Measurements from ENCODE around the gene PCYT1B.
"Not testable (repeated sequence)": the region's sequence is repeated elsewhere in the genome, so short reads cannot be mapped to it uniquely, and the experiment has no call there.

The PCYT1B gene

DNA sequence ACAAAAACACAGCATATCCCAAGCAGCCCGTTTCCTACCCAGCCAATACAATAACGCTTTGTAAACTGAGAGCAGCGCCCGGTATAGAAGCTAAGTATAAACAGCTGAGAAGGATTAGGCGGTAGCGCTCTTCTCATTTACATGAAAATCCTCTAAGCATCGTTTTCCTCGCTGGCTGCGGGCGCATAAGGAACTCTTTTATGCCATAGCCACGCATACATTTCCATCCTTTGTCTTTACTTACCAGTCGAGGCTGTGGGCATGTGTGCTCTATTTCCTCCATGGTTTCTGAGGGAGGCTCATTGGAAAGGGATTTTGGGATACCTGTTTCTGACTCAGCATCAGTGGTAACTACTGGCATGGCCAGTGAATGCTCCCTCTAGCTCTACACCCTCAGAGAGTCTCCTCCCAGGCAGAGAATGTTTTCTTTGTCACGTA lies 383 bp downstream of the PCYT1B start:
- in situ Hi-C loops (cut with MboI; ENCODE audit: low sequenced_read_pairs), result no loop called here

DNA sequence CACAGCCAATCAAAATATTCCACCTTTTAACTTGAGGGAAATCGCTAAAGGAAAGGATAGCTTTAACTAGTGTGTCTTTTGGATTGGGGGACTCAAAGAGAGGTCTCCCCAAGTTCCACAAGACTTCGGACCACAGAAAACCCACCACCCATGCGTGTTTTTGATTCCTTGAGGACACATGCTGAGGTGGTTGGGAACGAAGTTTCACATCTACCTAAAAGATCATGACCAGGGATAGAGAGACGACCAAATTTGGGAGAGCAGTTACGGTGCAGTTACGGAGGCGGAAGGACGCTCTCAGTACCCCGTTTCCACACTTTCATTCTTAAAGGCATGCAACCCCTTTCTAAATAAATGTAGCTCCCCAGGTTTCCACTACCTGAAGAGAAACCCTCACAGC lies 1.1 kb downstream of the PCYT1B start:
- in situ Hi-C loops (cut with MboI; ENCODE audit: low sequenced_read_pairs), result no loop called here

DNA sequence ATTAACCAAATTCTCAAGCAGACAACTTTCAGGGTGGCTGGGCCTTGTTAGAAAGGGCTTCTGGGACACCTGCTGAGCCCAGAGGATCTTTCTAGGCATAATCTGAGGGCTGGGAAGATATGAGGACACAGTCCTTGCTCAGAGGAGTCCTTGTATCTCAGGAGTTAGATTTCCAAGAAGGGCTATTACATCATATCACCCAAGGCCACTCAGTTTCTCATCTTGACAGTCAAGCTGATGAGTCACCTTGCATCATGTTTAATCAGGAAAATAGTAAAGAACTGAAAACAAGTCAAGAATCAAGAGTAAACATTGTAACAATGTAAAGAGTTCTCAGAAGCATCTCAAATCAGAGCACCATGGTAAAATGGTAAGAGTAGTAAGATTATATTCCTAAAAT lies 4.0 kb downstream of the PCYT1B start:
- in situ Hi-C loops (cut with MboI; ENCODE audit: low sequenced_read_pairs), result no loop called here

DNA sequence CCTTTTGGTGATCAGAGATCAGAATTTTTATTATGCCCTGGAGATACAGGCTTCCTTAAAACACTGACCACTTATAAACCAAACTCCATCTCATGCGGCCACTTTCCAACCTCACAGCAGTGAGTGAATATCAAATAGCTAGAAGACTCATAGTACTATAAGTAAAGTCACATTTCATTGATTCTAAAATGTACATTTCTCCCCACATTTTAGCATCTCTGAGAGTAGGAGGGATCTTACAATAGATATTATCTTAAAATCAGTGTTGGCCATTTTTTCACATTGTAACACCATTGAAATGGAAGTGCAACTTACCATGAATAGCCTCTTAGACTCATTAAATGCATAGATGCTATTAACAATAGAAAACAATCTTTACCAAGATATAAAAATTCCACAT lies 17.4 kb downstream of the PCYT1B start:
- in situ Hi-C loops (cut with MboI; ENCODE audit: low sequenced_read_pairs), result no loop called here

DNA sequence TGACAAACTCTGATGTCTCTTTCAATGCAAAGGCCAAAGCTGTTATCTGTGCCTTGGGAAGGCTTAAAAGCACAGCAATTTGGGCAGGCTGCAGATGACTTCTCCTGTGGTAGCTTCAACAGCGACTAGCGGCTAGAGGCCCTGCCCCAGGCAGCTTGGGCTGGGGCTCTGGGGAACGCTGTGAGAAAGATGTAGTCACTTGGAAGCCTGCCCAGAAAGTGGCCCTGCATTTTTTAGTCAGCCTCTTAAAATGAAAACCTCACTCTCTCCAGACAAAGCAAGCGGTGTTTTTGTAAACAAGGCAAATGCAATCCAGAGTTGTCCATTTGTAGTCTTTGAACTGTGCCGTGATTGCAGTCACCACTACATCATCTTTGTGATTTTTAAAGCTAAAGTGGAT lies 27.5 kb downstream of the PCYT1B start:
- in situ Hi-C loops (cut with MboI; ENCODE audit: low sequenced_read_pairs), result no loop called here

DNA sequence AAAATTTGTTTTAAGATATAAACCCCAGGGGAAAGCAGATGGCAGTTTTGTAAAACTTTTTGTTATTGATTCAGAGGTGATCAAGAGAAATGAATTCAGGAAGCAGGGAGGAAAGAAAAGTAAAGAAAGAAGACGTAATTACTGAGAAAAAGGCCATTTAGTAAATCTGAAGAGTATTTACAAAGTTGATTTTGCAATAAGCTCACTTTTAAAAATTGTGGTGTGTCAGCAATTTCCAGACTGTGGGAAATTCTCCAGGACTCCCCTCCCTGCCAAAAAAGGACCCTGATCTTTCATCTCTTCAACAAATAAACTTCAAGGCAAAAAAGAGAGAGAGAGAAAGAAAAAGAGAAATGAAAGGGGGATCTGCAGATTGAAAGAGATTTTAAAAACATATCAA lies 36.6 kb downstream of the PCYT1B start:
- in situ Hi-C loops (cut with MboI; ENCODE audit: low sequenced_read_pairs), result no loop called here

DNA sequence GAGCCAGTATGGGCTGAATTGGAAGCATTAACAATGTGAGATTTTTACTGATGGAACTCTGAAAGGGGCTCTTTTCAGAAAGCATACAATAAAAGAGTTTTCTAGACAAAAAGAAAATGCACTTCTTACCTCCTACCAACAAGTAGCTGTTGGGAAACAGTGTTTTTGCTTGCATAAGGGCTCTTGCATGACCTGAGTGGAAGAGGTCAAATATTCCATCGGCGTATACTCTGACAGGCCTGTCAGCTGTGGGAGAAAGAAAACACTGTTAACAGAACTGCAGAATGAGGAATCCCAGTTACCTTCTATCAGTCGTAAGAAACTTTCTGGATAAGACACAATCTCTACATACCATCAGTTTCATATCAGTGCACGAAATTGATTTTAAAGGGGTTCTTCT lies 39.5 kb downstream of the PCYT1B start:
- in situ Hi-C loops (cut with MboI; ENCODE audit: low sequenced_read_pairs), result no loop called here

DNA sequence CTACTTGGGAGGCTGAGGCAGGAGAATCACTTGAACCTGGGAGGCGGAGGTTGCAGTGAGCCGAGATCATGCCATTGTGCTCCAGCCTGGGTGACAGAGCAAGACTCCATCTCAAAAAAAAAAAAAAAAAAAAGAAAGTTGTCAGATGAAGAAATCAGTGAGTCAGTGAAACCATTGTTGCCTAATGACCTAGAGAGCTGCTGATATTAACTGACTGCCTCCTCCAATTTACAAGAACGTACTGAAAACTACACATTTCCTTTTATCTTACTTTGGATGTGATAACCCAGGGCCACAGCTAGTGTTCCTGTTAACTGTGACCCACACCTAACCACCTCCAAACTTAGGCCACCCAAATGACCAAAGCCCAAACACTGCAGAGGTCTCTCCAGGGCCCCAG lies 41.2 kb downstream of the PCYT1B start:
- in situ Hi-C loops (cut with MboI; ENCODE audit: low sequenced_read_pairs), result not testable (repeated sequence)

DNA sequence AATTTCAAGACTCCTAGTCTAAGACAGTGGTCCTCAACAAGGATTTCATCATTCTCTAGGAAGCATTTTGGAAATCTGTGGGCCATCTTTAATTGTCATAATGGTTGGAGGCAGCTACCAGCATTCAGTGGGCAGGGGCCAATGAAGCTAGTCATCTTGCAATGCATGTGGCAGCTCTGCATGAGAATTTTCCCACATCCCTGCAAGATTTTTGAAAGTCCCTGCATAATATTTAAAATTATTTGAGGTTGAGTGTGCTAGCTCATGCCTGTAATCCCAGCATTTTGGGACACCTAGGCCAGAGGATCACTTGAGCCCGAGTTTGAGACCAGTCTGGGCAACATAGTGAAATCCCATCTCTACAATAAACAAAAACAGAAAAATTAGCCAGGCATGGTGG lies 44.0 kb downstream of the PCYT1B start:
- in situ Hi-C loops (cut with MboI; ENCODE audit: low sequenced_read_pairs), result no loop called here

DNA sequence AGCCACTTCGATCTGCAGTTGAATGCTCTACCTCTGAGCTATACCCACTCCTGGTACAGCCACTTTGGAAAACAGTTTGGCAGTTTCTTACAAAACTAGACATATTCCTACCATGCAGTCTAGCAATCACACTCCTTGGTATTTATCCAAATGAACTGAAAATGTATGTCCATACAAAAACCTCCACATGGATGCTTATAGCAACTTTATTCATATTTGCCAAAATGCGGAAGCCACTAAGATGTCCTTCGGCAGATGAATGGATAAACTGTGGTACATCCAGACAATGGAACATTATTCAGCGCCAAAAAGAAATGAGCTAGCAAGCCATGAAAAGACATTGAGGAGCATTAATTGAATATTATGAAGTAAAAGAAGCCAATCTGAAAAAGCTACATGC lies 45.3 kb downstream of the PCYT1B start:
- in situ Hi-C loops (cut with MboI; ENCODE audit: low sequenced_read_pairs), result no loop called here

DNA sequence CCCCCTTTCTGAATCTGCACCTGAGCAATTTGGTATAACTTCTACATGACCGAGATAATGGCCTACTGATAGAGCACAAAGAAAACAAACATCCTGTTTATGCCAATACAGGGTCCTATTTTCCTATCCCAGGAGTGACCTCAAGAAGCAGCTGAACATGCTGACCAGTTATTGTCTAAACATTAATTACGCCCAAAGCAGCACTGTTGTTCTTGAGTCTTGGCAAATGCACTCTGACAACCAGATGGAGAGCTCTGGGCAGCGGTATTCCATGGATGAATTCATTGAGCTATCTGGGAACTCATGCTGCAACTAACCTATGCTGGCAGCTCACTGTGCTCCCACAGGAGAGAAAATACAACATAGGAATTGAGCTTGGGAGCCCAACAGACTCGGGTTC lies 52.6 kb downstream of the PCYT1B start:
- in situ Hi-C loops (cut with MboI; ENCODE audit: low sequenced_read_pairs), result no loop called here

DNA sequence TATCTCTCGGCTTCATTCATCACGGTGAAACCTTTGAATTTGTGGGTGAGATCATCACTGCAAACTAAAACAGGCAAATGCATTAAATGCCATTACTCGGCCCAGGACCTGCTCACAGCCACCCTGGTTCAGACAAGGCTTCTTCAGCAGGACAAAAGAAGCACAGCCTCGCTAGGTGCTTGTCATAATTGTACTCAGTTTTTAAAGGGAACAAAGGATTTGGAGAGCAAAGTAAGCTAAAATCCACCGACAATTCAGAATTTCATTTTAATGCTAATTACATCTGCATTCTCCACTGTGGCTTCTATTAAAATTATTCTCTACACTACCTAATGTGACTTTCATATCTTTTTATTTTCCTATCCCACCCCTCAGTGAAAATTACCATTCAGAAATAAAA lies 57.0 kb downstream of the PCYT1B start:
- in situ Hi-C loops (cut with MboI; ENCODE audit: low sequenced_read_pairs), result no loop called here

DNA sequence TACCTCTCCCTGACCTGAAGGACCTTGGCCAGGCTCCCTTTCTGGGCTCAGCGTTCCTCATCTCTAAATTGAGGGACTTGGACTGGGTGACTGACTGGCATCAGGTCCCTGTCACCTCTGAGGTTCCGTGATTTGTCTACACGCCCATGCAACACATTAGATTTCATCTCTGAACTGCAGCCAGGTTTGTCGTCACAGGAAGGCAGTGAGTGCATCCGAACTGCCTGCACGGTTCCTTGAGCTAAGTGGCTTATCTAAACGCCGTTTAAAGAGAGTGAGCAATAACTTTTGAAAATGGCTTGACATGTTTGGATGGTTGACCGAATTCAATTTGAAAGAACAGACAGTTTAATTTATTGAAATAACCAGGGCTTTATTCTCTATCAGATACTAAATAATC lies 70.1 kb downstream of the PCYT1B start:
- in situ Hi-C loops (cut with MboI; ENCODE audit: low sequenced_read_pairs), result no loop called here

DNA sequence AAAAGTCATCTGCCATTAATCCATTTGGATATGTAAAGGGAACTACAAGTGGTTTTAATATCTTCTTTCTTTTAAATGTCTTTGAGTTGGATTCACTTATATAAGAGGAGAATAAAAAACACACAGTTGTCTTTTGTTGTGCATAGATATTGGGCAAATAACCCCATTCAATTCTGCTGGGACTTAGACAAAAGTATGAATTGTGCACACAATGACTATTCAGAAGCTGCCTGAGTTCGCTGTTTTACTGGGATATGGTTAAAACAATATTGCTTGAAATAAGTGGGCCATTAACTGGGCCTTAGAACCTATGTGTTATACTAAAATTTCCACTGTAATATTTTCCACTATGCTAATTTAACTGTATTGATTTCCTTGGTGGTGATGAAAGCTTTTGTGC lies 71.7 kb downstream of the PCYT1B start:
- in situ Hi-C loops (cut with MboI; ENCODE audit: low sequenced_read_pairs), result no loop called here

DNA sequence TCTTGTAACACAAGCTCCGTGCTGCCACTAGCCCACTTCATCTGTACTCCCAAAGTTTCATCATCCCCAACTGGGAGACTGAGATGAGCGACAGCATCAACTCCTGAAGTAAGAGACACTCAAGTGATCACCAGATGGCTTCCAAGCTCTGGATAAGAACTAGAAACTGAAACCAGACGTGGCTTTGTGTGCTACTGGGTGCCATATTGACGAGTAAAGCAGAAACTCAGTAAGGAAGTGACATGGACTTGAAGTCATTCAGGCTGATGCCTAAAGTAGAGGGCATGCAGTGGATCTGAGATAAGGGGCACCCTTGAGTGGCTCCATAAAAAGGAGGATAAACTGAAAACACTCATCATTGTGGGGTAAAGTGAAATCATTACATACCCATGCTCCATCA lies 72.4 kb downstream of the PCYT1B start:
- in situ Hi-C loops (cut with MboI; ENCODE audit: low sequenced_read_pairs), result no loop called here

DNA sequence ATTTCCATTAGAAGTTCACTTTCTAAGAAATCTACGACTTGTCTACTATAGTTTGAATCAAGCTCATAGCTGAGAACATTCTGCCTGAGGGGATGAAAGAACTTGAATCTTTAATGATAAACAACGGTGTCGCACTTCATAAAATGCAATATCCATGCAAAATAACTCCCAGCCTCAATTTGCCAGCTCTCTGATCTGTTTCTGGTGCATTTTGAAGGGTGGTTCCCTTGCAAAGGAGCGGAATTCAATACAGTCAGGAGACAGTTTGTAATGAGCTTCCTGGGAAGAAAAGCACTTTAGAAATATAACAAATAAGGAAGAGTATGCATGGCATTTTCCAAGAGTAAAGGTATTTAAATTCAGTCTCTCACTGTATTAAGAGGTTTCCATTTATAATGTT lies 80.0 kb downstream of the PCYT1B start:
- in situ Hi-C loops (cut with MboI; ENCODE audit: low sequenced_read_pairs), result no loop called here

DNA sequence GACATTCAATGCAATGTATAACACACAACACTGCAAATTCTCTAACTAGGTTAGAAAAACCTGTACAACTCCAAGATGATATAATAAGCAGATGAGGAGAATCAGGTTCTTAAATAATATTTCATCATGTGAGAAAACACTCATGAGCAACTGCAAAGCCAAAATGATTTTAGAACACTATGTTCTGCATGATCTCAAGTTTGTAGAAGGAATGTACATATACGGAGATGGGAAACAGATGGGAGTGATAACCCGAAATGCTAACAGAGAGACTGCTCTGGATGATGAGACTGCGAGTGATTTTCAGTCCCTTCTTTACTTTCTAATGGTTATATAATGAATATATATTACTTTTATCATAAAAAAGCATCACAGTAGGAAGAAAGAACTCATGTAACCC lies 80.9 kb downstream of the PCYT1B start:
- in situ Hi-C loops (cut with MboI; ENCODE audit: low sequenced_read_pairs), result no loop called here

DNA sequence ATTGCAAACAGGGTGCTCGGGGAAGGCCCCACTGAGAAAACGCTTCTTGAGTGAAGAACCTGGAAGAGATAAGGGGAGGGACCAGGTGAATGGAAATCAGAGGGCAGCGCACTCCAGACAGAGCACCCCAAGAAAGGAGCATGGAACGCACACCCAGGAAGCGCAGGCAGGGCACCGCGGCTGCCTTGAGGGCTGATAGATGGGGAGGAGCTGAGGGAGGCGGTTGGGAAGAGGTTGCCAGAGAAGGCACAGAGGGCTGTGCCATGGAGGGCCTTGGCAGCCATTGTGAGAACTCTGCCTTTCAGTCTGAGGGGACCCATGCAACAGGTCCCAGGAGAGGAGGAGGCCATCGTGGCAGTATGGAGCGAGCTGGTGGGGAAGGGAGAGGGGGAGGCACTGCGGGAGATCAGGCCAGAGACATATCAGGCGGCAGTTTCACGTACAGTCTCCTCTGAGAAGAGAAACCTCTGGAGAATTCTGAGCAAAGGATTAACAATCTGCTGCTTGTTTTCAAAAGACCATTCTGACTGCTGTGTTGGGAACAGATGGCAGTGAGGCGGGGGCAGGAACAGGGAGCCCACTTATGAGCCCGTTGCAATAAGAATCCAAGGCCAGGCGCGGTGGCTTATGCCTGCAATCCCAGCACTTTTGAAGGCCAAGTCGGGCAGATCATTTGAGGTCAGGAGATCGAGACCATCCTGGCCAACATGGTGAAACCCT lies 83.7 kb downstream of the PCYT1B start:
- in situ Hi-C loops (cut with MboI; ENCODE audit: low sequenced_read_pairs), result no loop called here

DNA sequence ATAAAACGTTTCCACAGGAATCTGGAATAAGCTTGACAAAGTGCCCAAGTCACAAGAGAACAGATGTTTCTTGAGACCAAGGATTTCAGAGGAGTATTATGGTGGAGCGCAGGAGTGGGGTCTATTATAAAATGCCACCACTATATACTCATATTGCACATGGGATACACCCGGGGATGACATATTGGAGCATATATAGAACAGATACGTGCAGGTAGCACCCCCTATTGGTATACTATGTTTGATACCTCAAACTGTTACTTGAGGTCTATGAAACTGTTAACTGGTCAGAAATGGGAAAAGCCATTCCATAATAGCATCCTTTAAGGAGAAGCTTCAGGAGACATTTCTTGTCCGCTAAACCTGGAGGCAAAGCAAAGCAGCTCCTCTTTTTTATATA lies 86.0 kb downstream of the PCYT1B start:
- in situ Hi-C loops (cut with MboI; ENCODE audit: low sequenced_read_pairs), result no loop called here

DNA sequence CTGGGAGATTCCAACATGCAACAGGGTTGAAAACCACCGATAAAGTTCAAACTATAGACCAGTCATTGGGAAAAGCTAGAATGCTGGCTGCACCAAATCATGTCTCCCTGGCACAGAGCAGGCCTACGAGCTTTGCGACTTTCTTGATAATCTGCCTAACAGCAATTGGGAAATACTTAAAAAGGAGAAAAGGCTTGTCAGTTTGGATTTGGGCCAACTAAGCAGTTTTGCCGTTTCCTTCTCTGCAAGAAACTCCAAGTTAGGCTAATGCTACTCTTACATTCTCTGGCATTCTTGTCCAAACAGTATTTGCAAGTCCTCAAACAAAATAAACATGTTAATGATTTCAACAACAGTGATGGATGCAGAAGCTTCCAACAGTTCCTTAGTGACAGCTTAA lies 94.1 kb downstream of the PCYT1B start:
- in situ Hi-C loops (cut with MboI; ENCODE audit: low sequenced_read_pairs), result no loop called here

DNA sequence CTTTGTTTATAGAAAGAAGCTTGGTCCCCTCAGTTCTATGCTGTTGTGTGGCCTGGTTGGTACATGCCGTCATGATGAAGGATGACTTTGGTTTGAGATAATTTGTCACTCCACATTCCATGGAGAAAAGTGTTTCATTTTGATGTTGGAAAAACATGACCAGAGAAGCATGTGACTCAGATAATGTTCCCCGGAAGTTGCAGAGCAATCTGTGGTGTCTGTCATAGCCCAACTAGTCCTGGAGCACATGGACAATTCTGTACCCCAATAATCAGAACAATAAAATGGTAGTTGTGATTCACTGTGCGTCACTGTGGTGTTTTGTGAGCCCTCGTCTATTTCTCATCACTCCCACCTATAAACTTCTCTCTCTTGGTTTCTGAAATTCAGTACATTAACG lies 97.0 kb downstream of the PCYT1B start:
- in situ Hi-C loops (cut with MboI; ENCODE audit: low sequenced_read_pairs), result no loop called here

DNA sequence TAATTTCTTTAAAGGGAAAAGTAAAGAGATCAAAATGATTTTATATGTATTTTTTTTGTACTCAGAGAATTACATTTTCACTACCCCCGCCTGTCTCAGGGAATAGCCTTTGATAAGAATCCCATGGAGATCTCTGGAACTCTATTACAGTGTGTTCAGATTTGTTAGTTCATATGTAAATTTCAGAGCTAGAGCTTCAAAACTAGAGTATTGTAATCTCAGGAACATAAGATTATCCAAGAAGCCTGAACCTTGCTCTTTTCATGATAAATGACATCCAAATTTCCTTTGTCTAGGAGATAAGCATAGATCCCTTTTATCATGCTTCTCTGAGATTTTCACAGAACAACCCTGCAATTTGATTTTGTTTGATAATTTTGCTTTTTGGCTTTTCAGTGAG lies 99.2 kb downstream of the PCYT1B start:
- in situ Hi-C loops (cut with MboI; ENCODE audit: low sequenced_read_pairs), result no loop called here

DNA sequence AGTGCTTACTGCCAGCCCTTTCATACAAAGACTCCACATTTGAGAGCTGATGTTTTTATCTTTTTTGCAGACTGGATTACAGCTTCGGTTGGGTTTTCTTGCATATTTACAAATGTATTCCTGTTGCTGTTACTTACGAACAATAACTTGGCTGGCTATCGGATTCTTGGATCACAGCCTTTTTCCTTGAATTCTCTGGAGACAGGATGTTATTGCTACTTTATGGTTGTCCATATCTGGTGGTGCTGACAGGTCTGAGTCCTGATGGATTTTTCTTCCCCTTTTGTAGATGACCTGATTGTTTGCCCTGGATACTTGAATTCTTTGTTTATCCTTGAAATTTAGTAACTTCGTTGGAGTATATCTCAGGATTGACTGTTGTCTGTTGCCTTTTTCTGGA lies 104.4 kb downstream of the PCYT1B start:
- in situ Hi-C loops (cut with MboI; ENCODE audit: low sequenced_read_pairs), result no loop called here
